Ureter (tissue), 1 donor: ENCODE measurements around the gene RPL19. TPM values are rescaled to one million over a fixed set of nuclear protein-coding genes. Genes with fewer than 3 reads are reported as not detected.
"Not testable (repeated sequence)": the region's sequence is repeated elsewhere in the genome, so short reads cannot be mapped to it uniquely, and the experiment has no call there.

Experiments
- DNase-seq: peaks from one replicate; pipeline ENCODE4 v3.0.0-alpha.2; 2020; ENCODE audit warnings: low spot score
- total RNA-seq: library from RNA; stranded (reverse); gene quantifications from one replicate; pipeline ENCODE4 v1.2.4, GENCODE V29; 2023
- donor health status: DM: yes; HTN: yes; CAD: no.

RPL19 gene
- total RNA-seq, 1 donor from 2014 or later = 2,156 TPM

DNA sequence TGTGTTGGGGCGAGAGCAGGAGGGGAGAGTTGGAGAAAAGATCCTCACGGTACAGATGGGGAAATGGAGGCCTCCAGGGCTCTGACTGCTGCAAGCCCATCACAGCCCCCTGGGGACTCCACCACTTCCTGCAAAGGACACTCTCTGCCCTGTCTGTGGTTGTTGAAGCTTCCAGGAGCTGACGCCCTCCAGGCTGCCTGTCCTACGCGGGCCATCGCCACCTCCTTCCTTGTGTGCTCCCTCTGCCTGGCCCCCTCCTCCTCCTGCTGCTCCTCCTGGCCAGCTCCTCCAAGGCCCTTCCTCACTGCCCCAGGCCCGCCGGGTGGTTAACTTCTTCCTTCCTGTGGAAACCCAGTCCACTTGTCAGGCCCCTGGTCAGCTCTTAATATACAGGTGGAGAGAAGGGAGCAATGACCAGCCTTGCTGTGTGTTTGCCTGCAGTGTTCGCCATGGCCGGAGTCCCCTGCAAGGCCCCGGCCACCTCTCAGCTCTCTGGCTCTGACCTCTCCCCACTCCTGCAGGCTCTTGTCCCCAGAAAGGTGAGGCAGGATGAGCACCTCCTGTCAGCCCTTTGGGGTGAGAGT, 44.0 kb downstream of the RPL19 start:
- no peak for DNase-seq

- DNase-seq = peak; percentile 92
Measured at GRCh38 chr17:39244600-39245570, 44.8 kb downstream of the RPL19 start.

- DNase-seq = no peak
Measured at GRCh38 chr17:39246274-39246673, 46.2 kb downstream of the RPL19 start.

- DNase-seq = not testable (repeated sequence)
Measured at GRCh38 chr17:39250076-39250475, 50.0 kb downstream of the RPL19 start.

GRCh38 chr17:39251997-39252396, 51.9 kb downstream of the RPL19 start:
- no peak for DNase-seq

DNA sequence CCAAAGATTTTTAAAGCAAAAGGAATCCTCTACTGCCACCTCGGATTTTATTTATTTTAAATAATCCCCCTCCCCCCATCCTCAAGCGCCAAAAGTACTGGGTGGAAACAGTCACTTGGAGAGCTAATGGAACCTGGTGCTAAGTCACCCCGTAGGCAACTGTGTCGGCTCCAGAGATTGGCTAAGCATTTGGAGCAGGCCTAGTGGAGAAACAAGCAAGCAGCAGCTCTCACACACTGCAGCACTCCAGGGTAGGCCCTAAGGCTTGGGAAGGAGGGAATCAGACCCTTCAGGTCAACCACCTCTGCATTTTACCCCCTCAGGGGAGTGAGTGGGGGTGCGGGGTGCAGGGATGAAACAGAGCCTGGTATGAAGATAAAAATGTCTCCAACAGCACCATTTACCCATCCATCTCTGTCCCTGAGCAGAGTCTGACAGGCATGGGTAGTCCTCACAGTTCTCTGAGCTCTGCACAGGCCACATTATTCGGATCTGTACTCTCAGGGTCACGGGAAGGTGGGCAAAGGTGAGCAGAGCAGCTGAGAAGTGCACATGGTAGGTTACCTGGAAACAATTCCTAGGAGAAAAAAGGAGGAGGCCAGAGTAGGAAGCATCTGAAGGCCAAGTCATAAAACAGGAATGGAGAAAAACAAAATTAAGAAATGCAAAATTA, 52.8 kb downstream of the RPL19 start:
- no peak for DNase-seq

Other genes with a start within 250 kb of the RPL19 start
- not detected for gene FBXO47, start 232.9 kb upstream of the RPL19 start, total RNA-seq
- gene PLXDC1, start 48.6 kb upstream of the RPL19 start, total RNA-seq = 13.0 TPM
- gene ARL5C, start 34.1 kb upstream of the RPL19 start, total RNA-seq = not detected
- gene CACNB1, start 2.6 kb upstream of the RPL19 start, total RNA-seq = 19.1 TPM
- 1.6 TPM for gene STAC2, start 25.7 kb downstream of the RPL19 start, total RNA-seq
- gene FBXL20, start 201.3 kb downstream of the RPL19 start, total RNA-seq = 19.4 TPM